ENCODE results near the gene CNTNAP3. TPM values are rescaled to one million over a fixed set of nuclear protein-coding genes. Genes with fewer than 3 reads are reported as not detected.
A peak's percentile ranks its signal among the peaks of the same experiment; 100 is the strongest.
"Not testable (repeated sequence)": the region's sequence is repeated elsewhere in the genome, so short reads cannot be mapped to it uniquely, and the experiment has no call there.

The CNTNAP3 gene
- total RNA-seq, 1 donor from 2014 or later, result 38.8 TPM

DNA sequence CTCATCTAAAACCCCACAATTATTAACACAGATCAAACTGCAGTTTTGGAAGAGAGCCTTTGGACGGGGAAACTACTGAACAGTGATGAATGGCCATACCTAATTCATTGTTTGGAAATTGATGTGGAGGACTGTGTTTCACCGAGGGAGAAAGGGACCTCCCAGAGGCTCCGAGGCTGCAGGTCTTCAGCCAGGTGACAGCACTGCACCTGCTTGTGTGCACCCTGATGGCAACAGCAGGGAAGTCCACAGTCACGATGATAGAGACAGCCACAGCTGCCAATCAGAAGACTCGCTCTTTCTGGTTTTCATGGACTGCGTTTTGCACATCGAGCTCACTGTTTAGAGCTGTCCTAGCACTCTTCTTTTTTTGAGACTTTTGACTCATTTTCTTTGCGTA, 214.4 kb downstream of the CNTNAP3 start:
- DNase-seq (ENCODE audit: low read depth in 2 of 2), result not testable (repeated sequence)

DNA sequence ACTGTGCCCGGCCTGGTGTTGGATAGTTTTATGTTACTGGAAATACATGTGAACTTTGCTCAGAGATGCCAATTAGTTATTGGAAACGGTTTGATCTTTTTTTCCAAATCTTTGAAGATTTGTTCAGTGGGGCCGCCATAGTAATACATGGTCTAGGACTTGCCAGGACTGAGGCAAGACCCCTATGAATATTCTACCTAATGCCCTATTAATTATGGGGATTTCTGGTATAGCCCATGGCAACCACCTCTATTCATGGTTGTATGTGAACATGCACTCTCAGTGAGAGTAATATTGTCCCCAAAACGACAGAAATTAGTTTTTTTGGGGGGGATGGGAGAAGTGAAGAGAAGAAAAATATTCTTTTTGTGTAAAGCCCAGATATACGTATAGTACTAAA, 220.3 kb downstream of the CNTNAP3 start:
- DNase-seq (ENCODE audit: low read depth in 2 of 2), result not testable (repeated sequence)

DNA sequence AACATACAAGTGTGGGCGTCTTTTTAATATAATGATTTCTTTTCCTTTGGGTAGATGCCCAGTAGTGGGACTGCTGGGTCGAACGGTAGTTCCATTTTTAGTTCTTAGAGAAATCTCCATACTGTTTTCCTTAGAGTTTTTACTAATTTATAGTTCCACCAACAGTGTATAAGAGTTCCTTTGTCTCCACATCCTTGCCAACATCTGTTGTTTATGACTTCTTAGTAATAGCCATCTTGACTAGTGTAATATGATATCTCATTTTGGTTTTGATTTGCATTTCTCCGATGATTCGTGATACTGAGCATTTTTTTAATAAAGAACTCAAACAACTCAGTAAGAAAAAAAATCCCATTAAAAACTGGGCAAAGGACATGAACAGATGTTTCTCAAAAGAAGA, 225.0 kb downstream of the CNTNAP3 start:
- not testable (repeated sequence) for DNase-seq (ENCODE audit: low read depth in 2 of 2)

DNA sequence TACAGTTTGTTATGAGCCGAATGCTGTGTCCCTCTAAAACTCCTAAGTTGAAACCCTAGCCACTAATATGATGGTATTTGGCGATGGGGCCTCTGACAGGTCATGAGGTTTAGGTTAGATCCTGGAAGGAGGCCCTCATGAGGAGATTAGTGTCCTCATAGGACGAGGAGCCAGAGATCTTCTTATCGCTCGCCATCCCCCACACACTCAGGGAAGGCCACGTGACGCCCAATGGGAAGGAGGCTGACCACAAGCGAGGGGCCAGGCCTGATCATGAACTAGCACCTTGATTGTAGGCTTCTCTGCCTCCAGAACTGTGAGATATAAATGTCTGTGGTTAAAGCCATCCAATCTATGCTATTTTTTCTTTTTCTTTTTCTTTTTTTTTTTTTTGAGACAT, 233.5 kb downstream of the CNTNAP3 start:
- not testable (repeated sequence) for DNase-seq (ENCODE audit: low read depth in 2 of 2)

DNA sequence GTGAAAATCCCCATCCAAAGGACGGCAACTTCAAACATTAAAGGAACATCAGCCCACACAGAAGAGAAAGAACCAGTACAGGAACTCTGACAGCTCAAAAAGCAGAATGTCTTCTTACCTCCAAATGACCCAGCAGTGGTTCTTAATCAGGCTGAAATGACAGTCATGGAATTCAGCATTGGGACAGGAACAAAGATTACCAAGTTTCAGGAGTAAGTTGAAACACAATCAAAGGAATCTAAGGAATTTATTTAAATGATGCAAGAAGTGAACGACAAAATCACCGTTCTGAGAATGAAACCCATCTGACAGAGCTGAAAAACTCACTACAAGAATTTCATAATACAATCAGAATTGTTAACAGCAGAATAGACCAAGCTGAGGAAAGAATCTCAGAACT, 241.1 kb downstream of the CNTNAP3 start:
- not testable (repeated sequence) for DNase-seq (ENCODE audit: low read depth in 2 of 2)

DNA sequence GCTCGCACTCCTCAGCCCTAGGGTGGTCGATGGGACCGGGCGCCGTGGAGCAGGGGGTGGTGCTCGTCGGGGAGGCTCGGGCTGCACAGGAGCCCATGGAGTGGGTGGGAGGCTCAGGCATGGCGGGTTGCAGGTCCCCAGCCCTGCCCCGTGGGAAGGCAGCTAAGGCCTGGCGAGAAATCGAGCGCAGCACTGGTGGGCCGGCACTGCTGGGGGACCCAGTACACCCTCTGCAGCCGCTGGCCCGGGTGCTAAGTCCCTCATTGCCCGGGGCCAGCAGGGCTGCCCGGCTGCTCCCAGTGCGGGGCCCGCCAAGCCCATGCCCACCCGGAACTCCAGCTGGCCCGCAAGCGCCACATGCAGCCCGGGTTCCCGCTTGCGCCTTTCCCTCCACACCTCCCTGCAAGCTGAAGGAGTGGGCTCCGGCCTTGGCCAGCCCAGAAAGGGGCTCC, 245.6 kb downstream of the CNTNAP3 start:
- not testable (repeated sequence) for DNase-seq (ENCODE audit: low read depth in 2 of 2)

DNA sequence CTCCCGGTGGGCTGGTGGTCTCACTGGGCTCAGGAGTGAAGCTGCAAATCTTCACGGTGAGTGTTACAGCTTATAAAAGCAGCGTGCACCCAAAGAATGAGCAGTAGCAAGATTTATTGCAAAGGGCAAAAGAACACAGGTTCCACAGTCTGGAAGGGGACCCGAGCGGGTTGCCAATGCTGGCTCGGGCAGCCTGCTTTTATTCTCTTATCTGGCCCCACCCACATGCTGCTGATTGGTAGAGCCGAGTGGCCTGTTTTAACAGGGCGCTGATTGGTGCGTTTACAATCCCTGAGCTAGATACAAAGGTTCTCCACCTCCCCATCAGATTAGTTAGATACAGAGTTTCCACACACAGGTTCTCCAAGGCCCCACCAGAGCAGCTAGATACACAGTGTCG, 246.2 kb downstream of the CNTNAP3 start:
- DNase-seq (ENCODE audit: low read depth in 2 of 2), result not testable (repeated sequence)

DNA sequence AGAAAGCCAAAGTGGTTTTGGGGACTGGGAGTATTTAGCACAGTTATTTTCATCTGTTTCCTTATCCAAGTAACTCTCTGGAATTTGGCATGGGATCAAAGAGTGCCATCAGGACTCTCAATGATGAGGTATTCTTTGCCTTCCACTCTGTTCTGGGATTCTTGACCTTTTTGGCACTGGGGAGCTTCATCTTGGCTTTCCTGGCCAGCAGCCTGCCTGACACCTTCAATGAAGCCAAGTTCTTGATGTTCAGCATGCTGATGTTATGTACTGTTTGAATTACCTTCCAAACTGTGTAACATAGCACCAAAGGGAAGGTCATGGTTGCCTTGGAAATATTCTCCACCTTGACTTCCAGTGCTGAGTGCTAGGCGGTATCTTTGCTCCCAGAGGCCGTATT, 248.8 kb downstream of the CNTNAP3 start:
- DNase-seq (ENCODE audit: low read depth in 2 of 2), result not testable (repeated sequence)

DNA sequence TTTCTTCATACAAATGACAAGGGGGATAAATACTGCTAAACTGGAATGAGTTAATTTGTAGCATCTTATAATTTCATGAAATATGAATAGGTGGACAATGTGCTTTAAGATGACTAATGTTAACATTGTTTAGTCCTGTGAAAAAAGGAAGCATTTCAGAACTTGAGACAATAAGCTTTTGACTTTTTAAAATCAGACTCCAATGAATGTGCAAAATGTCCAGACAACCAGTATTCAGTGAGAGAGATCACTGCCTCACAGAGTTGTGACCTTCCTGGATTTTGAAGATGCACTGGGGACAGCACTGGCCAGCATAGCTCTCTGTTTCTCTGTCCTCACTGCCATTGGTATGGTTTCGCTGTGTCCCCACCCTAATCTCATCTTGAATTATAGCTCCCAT, 249.7 kb downstream of the CNTNAP3 start:
- peak in 1 of 2 donors; percentile 49 for DNase-seq (ENCODE audit: low read depth in 2 of 2)

DNA sequence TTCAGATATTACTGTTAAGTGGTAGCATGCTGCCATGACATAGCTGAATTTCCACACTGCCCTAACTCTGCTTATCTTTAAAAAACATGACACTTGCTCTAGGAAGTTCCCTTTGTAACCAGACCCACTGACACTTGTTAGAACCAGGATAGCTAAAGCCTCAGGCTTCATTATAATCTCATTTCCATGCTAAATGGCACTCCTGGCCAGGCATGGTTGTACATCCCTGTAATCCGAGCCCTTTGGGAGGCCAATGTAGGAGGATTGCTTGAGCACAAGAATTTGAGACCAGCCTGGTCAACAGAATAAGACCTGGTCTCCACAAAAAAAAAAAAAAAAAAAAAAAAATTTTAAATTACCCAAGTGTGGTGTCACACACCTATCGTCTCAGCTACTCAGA, 254.1 kb downstream of the CNTNAP3 start:
- not testable (repeated sequence) for DNase-seq (ENCODE audit: low read depth in 2 of 2)

DNA sequence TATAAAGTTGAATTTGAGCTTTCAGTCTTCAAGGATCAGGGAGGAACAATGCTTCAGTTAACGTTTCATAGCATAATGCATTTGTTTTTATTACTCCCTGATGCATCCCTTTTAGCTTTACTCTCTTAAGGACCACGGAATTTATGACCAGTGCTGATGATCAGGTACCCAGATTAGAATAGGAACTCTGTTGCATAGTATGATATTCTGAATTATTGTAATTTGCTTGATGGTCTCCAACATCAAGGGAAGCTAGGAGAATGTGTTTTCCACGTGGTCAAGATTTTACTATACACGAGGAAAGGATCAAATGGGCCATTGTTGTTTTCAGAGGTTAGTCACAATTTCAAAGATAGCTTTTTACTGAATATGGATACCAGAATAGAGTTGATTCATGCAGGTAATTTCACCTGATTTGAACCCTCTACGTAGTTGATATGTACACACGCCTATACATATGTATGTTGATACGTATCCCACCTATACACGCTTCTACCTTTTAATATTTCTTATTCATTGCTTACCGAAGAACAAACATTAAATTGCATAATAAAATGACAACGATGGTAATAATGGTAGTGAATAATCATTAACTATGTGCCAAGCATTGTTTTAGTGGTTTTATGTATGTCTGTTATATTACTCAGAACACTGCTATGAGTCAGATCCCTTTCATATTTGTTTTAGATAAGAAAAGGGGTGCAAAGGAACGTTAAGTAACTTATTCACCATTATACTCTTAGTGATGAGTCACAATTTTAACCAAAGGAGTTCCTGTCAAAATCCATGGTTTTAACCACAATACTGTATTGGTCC, 257.6 kb downstream of the CNTNAP3 start:
- peak in 1 of 2 donors; percentile 61 for DNase-seq (ENCODE audit: low read depth in 2 of 2)

DNA sequence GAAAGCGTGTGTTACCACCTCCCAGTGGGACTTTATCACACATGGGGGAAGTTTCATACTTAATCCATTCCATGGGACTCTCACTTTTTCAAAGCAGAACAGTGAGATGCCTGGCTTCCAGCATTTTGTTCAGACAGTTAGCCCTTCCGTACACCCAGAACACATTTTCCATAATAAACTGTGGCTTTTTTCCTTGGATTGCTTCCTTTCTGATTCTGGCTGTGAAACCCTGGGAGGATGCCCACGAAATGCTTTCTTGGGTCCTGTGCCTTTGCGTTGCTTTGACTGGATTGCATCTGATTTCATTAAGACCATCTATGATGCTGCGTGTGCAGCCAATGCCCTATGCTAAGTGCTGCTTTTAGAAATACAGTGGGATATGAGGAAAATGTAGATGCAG, 259.1 kb downstream of the CNTNAP3 start:
- not testable (repeated sequence) for DNase-seq (ENCODE audit: low read depth in 2 of 2)

DNA sequence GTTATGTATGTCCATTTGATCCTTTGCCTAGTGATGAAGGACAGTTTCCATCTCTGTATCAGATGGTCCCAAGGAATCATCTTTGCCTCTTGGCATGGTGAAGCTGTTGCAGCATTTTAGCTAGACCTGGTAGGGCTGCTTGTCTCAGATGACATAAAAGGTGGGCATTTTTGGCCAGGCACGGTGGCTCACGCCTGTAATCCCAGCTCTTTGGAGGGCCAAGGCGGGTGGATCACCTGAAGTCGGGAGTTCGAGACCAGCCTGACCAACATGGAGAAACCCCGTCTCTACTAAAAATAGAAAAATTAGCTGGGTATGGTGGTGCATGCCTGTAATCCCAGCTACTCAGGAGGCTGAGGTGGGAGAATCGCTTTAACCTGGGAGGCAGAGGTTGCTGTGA, 259.8 kb downstream of the CNTNAP3 start:
- DNase-seq (ENCODE audit: low read depth in 2 of 2), result not testable (repeated sequence)

DNA sequence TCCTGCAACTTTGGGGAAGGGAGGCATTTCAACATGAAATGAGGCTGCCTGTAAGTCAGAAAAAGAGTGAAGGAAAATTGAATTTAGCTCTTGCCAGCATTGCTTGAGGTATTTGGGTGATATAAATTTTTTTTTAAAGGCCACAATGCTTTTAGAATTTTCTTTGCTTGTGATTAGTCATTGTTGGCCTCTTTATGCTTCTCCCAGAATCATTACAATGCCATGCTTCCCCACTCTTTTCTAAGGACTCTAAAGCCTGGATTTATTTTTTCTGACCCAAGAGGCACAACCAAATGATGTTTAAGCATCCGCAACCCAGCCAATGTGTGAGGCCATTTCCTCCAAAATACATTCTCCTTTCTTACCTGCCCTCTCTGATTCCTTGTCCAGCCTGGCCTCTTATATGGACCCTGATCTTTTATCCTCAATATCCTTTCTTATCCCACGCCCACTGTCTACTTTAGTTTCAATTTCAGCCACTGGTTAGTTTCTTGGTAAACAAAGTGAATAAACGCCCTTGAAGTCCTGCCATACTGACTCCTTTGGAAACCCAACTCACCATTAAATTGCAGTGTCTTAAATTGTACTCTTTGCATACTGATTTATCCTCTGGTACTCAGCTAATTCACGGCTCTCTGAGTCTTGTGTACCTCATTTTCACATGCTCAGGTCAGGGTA, 261.9 kb downstream of the CNTNAP3 start:
- DNase-seq (ENCODE audit: low read depth in 2 of 2), result not testable (repeated sequence)

Other genes with a start within 250 kb of the CNTNAP3 start
- gene SPATA31A1, start 67.5 kb upstream of the CNTNAP3 start, total RNA-seq, result not detected in 2 replicates

All from dermis microvascular lymphatic vessel endothelial cell (primary cell).